ENCODE measurements around the gene POTEF. TPM values are rescaled to one million over a fixed set of nuclear protein-coding genes. Genes with fewer than 3 reads are reported as not detected.
"Not testable (repeated sequence)": the region's sequence is repeated elsewhere in the genome, so short reads cannot be mapped to it uniquely, and the experiment has no call there.

Gene POTEF
- total and polyA plus RNA-seq, 2 donors (not counting 3 experiments of a cell fraction or from before 2014, with no cell fraction given): 0.04 TPM; not detected in 1

- TF ChIP-seq, protein P1, sequence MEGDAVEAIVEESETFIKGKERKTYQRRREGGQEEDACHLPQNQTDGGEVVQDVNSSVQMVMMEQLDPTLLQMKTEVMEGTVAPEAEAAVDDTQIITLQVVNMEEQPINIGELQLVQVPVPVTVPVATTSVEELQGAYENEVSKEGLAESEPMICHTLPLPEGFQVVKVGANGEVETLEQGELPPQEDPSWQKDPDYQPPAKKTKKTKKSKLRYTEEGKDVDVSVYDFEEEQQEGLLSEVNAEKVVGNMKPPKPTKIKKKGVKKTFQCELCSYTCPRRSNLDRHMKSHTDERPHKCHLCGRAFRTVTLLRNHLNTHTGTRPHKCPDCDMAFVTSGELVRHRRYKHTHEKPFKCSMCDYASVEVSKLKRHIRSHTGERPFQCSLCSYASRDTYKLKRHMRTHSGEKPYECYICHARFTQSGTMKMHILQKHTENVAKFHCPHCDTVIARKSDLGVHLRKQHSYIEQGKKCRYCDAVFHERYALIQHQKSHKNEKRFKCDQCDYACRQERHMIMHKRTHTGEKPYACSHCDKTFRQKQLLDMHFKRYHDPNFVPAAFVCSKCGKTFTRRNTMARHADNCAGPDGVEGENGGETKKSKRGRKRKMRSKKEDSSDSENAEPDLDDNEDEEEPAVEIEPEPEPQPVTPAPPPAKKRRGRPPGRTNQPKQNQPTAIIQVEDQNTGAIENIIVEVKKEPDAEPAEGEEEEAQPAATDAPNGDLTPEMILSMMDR (IDR thresholded peaks at IDR 0.05; ENCODE audit: extremely low read depth in 1 of 2, insufficient read depth in 1 of 2, low read depth in 1 of 2, low read length in 2 of 2): peak; percentile 39 to 62
- dilution Hi-C loops (cut with MboI; ENCODE audit: extremely low pct_ligation_motif_present, low sequenced_read_pairs); H2AFZ ChIP-seq (ENCODE audit: low read depth, low read length); H3K79me2 ChIP-seq (ENCODE audit: control insufficient read depth, insufficient read depth, low read length); H3K9ac ChIP-seq (replicated peaks; ENCODE audit: extremely low read depth, insufficient read depth, low read length); BruUV-seq (replicated peaks); H3K9me1 ChIP-seq (replicated peaks; ENCODE audit: control insufficient read depth, extremely low read depth, insufficient read depth, low read length); H3K27me3 ChIP-seq (ENCODE audit: control insufficient read depth in 2 of 2, insufficient read depth in 2 of 2, low read length in 2 of 2); H3K9me3 ChIP-seq (replicated peaks; ENCODE audit: control insufficient read depth, insufficient read depth, low read length); H3K4me2 ChIP-seq (ENCODE audit: insufficient read depth, low read length); H3K27ac ChIP-seq (ENCODE audit: insufficient read depth, low read depth, low read length); H3K4me1 ChIP-seq (ENCODE audit: control insufficient read depth, extremely low read depth, insufficient read depth, low read length); H4K20me1 ChIP-seq (replicated peaks; ENCODE audit: control insufficient read depth, extremely low read depth, insufficient read depth, low read length); POLR2A ChIA-PET; H3K4me3 ChIP-seq (replicated peaks in 1 of 3; ENCODE audit: insufficient read depth in 1 of 3, low read depth in 1 of 3, low read length in 3 of 3): not testable (repeated sequence)
- intact Hi-C loops (cut with micrococcal nuclease): loop anchor here (1.0 kb wide), 1 partner anchor 176 kb away; no protein-coding TSS in a partner anchor
- peak; percentile 30 for DNase-seq (ENCODE audit: low read depth, low spot score)
- CTCF ChIA-PET: interaction anchor here (1.1 to 1.4 kb wide), 3 partner anchors 176 to 181 kb away, joined by 3 to 17 read pairs (median 4); no protein-coding TSS in a partner anchor
- peak; percentile 80 for FAIRE-seq
- H3K36me3 ChIP-seq (ENCODE audit: control insufficient read depth in 2 of 2, extremely low read depth in 1 of 2, insufficient read depth in 2 of 2, low read length in 2 of 2): peaks cover 0 to 22% of the 10 kb centered on the region in 2 experiments
Measured at GRCh38 chr2:130155956-130156623, 27.1 kb upstream of the POTEF start.

DNA sequence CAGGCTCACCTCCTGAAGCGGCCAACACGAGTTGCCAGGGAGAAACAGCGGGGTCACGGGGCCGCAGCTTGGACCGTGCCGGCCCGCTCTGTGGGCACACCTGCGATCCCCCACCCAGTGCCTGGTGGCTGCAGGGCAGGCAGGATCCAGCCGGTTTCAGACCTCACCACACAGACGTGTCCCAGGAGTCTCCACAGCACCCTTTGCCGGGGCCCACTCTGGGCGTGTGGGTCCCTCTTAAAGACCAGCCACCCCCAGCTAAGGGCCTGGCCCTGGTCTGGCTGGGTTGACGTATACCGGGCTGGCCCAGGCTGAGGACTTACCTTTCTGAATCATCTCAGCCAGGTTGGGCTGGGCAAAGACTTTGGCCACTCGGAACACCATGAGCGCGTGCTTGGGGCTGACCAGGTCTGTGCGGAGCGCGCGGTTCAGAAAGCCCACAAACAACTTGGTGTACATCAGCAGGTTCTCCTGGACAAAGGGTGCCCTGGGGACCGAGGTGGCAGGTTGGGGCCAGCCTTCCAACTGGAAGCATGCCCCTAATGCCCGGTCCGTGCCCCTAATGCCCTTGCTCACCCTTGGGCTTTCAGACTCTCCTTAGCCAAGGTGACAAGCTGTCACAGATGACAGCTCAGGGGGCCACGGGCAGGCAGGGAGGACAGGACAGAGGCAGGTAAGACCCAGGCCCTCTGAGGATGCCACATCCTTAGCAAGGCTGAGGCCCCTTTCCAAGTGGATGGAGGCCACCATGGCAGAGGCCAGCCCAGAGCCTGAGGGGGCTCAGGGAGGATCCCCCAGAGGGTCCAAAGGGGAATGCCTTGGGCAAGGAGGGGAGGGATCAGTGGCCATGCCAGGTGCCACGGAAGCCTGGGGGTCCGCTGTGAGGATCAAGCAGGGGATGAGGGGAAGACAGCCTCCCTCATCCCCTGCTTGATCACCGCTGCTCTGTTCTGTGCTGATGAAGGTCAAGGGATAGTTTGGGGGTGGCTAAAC is 26.0 kb upstream of the POTEF start:
- CTCF ChIA-PET: interaction anchor here (1.1 to 1.4 kb wide), 3 partner anchors 177 to 182 kb away, joined by 3 to 17 read pairs (median 4); no protein-coding TSS in a partner anchor
- TF ChIP-seq FOS (IDR thresholded peaks at IDR 0.05; ENCODE audit: borderline replicate concordance, insufficient read depth, low read length): no peak
- no peak for TF ChIP-seq GATA2 (IDR thresholded peaks at IDR 0.05; ENCODE audit: insufficient read depth, insufficient read length, low read depth, low read length)
- TF ChIP-seq POLR2A (IDR thresholded peaks at IDR 0.05; ENCODE audit: low read depth, low read length): no peak
- POLR2A ChIA-PET: no interaction called here
- dilution Hi-C loops (cut with MboI; ENCODE audit: extremely low pct_ligation_motif_present, low sequenced_read_pairs) (no loop called here), intact Hi-C loops (cut with micrococcal nuclease) (no loop called here)
- no peak for FAIRE-seq
- Histone ChIP-seq H3K9me3 (replicated peaks; ENCODE audit: control insufficient read depth, insufficient read depth, low read length) (no peaks in the 10 kb centered on the region), H3K4me1 (ENCODE audit: control insufficient read depth, extremely low read depth, insufficient read depth, low read length) (no peaks in the 10 kb centered on the region), H3K4me3 (replicated peaks in 1 of 3; ENCODE audit: insufficient read depth in 1 of 3, low read depth in 1 of 3, low read length in 3 of 3) (no peak overlapping the region), H3K4me2 (ENCODE audit: insufficient read depth, low read length) (no peak overlapping the region), H3K79me2 (ENCODE audit: control insufficient read depth, insufficient read depth, low read length) (no peaks in the 10 kb centered on the region), H2AFZ (ENCODE audit: low read depth, low read length) (no peak overlapping the region), H4K20me1 (replicated peaks; ENCODE audit: control insufficient read depth, extremely low read depth, insufficient read depth, low read length) (no peaks in the 10 kb centered on the region), H3K27ac (ENCODE audit: insufficient read depth, low read depth, low read length) (no peak overlapping the region), H3K36me3 (ENCODE audit: control insufficient read depth in 2 of 2, extremely low read depth in 1 of 2, insufficient read depth in 2 of 2, low read length in 2 of 2) (peaks cover 0 to 20% of the 10 kb centered on the region in 2 experiments), H3K9me1 (replicated peaks; ENCODE audit: control insufficient read depth, extremely low read depth, insufficient read depth, low read length) (no peaks in the 10 kb centered on the region), H3K27me3 (ENCODE audit: control insufficient read depth in 2 of 2, insufficient read depth in 2 of 2, low read length in 2 of 2) (no peaks in the 10 kb centered on the region), H3K9ac (replicated peaks; ENCODE audit: extremely low read depth, insufficient read depth, low read length) (no peak overlapping the region)
- BruUV-seq (replicated peaks): no TSS peak
- no peak for DNase-seq (ENCODE audit: low read depth, low spot score)

- CTCF ChIA-PET; H4K20me1 ChIP-seq (replicated peaks; ENCODE audit: control insufficient read depth, extremely low read depth, insufficient read depth, low read length); H3K9me1 ChIP-seq (replicated peaks; ENCODE audit: control insufficient read depth, extremely low read depth, insufficient read depth, low read length); H3K79me2 ChIP-seq (ENCODE audit: control insufficient read depth, insufficient read depth, low read length); intact Hi-C loops (cut with micrococcal nuclease); H3K4me1 ChIP-seq (ENCODE audit: control insufficient read depth, extremely low read depth, insufficient read depth, low read length); BruUV-seq (replicated peaks); H3K9ac ChIP-seq (replicated peaks; ENCODE audit: extremely low read depth, insufficient read depth, low read length); H3K4me3 ChIP-seq (replicated peaks in 1 of 3; ENCODE audit: insufficient read depth in 1 of 3, low read depth in 1 of 3, low read length in 3 of 3); dilution Hi-C loops (cut with MboI; ENCODE audit: extremely low pct_ligation_motif_present, low sequenced_read_pairs); H3K27me3 ChIP-seq (ENCODE audit: control insufficient read depth in 2 of 2, insufficient read depth in 2 of 2, low read length in 2 of 2); H2AFZ ChIP-seq (ENCODE audit: low read depth, low read length); H3K9me3 ChIP-seq (replicated peaks; ENCODE audit: control insufficient read depth, insufficient read depth, low read length); FAIRE-seq; H3K27ac ChIP-seq (ENCODE audit: insufficient read depth, low read depth, low read length); POLR2A ChIA-PET; DNase-seq (ENCODE audit: low read depth, low spot score); H3K4me2 ChIP-seq (ENCODE audit: insufficient read depth, low read length): not testable (repeated sequence)
- peaks cover 0 to 18% of the 10 kb centered on the region in 2 experiments for H3K36me3 ChIP-seq (ENCODE audit: control insufficient read depth in 2 of 2, extremely low read depth in 1 of 2, insufficient read depth in 2 of 2, low read length in 2 of 2)
Measured at GRCh38 chr2:130154423-130154770, 25.4 kb upstream of the POTEF start.
